HG02938 (cell line): ENCODE data around the gene NUB1.

Experiments used
- ATAC-seq: cut with Tn5 transposase; IDR thresholded peaks from one replicate; pipeline ENCODE4 v1.9.1; 2021; ENCODE audit warnings: mild to moderate bottlenecking, moderate library complexity; ENCODE audit not compliant: unreplicated experiment

NUB1 gene

GRCh38 chr7:151312831-151313809 lies 28.5 kb upstream of the NUB1 start:
- no peak for ATAC-seq

- no peak for ATAC-seq
Observed at GRCh38 chr7:151313857-151314256, 27.8 kb upstream of the NUB1 start.

GRCh38 chr7:151314401-151314800 lies 27.2 kb upstream of the NUB1 start:
- no peak for ATAC-seq

DNA sequence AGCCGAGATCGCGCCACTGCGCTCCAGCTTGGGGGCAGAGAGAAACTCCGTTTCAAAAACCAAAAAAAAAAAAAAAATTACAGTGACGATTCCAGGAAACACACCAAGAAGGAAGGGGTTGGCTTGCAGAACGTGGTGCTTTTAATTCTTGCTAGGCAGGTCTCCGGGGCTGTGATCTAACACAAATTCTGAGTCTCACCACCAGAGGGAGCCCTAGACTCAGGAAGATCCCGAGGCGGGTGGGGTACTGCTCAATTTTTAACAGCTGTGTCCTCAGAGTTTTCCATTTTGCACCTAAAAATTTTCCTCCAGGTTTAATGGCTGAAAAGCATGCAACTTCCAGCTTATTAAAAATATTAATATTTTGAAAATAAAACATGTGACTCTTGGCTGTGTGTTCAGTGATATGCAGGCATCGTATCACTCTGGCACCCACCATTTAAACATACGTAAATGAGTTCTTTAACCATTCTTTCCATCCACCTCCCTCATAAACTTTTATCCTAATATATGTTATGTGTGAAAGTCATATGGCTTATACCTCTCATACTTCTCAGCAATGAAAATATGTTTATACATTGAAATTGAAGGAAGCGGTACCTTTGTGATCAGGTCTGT lies 26.5 kb upstream of the NUB1 start:
- ATAC-seq = no peak

DNA sequence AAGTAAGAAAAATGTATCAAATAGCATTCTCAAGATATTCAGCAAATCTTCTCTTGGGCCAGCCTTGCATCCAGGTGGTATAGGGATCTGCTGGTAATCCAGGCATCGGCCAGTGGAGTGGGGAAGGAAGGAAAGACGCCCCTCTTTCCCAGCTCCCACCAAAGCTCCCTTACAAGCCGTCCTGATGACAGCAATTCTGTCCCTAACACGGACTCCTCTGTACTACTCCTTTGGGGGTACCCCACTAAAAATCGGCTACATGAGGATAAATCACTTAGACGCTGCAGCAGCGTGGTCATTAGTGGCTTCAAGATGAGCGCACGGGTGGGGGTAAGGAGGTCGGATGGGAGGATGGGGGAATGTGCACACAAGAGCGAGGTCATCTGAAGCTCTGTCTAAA lies 24.7 kb upstream of the NUB1 start:
- no peak for ATAC-seq

- no peak for ATAC-seq
Observed at GRCh38 chr7:151317936-151318335, 23.7 kb upstream of the NUB1 start.

DNA sequence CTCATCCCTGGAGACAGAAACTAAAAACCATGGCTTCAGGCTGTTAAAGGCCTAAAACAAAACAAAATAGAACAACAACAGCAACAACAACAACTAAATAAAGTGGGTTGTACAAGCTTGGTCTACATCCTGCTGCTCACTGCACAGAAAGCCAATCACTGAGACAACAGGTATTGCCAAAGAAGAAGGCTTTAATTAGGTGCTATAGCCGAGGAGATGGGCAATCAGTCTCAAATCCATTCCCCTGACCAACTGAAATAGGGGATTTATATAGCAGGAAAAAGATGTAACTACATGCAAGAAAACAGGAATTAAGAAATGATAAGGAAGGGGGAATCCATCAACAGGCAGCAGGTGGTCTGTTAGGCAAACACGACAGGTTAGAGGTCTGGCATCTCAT lies 22.4 kb upstream of the NUB1 start:
- no peak for ATAC-seq

DNA sequence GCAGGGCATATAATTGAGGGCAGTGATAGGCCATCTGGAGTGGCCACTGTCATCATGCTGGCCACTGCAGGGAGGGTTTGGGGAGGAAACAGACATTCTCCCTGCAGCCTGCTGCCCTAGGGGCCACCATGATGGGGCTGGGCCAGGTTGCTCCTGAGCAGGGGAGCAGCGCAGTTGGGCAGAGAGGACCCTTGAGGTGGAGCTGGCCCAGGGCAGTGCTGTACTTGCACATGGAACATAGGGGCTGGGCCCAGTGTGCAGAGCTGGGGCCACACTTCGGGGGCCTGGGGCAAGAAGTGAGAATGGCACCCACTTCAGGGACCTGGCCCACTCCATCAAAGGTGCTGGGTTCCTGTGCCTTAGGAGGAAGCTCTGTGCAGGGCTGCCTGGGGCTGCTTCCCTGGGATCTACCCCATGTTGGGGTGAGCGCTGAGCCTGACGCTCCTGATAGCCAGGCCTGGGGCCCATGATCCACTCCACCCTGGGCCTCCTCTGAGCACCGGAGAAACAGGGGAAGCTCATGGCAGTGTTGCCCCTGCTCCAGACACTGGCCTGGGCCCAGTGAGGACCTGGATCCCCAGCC lies 21.3 kb upstream of the NUB1 start:
- no peak for ATAC-seq

DNA sequence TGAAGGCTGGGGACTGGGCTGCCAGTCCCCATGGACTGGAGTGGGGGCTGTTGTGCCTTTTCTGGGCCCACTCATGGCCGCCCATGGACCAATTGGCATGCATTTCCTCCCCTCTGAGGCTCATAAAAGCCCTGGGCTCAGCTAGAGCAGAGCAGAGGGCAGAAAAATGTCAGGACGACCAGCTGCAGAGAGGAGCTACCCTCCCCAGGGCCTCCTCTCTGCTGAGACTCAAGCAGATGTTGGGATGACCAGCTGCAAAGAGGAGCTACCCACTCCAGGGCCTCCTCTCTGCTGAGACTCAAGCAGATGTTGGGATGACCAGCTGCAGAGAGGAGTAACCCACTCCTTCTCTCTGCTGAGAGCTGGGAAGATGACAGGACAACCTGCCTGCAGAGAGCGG lies 20.3 kb upstream of the NUB1 start:
- ATAC-seq = no peak

DNA sequence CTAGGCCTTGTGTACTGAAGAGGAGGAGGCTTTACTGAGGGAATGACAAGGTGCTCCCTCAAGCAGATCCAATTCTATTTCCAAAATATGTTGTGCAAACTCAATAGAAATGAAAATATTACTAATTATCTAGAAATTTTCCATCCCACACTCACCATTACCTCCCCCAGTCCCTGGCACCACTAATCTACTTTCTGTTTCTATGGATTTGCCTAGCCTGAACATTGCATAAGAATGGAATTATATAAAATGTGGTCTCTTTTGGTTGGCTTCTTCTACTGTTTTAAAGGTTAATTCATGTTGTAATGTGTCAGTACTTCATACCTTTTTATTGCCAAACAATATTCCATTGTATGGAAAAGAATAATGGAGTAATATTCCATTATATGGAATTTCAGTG lies 18.7 kb upstream of the NUB1 start:
- ATAC-seq = no peak

GRCh38 chr7:151327022-151327421 lies 14.6 kb upstream of the NUB1 start:
- no peak for ATAC-seq

- ATAC-seq = no peak
Observed at GRCh38 chr7:151327659-151328058, 14.0 kb upstream of the NUB1 start.

DNA sequence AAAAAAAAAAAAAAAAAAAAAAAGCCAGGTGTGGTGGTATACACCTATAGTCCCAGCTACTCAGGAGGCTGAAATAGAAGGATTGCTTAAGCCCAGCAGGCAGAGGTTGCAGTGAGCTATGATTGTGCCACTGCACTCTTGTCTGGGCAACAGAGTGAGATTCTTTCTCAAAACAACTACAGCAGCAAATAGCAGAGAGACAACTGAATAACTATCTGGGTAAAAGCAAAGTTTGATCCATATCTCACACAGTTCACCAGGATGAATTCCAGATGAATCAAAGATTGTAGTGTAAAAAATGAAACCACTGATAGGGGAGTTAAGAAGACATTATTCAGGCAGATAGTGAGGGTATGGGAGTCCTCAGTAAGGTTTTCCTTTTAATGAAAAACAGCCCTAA lies 11.4 kb upstream of the NUB1 start:
- ATAC-seq = no peak

DNA sequence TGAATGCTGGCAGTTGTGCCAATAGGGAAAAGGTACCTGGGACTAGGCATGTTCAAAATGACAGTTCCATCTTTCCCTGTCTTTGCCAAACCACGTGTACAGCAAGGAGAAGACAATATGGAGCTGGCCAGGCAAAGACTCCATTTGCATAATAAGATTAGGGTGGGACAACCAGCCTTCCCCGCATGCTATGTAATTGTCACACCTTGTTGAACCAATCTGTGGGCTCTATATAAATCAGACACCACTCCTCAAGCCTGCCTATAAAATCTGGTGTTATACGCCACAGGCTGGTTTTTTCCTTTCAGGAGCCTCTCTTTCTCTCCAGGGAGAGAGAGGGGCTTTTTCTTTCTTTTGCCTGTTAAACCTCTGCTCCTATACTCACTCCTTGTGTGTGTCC lies 11.0 kb upstream of the NUB1 start:
- ATAC-seq = no peak

DNA sequence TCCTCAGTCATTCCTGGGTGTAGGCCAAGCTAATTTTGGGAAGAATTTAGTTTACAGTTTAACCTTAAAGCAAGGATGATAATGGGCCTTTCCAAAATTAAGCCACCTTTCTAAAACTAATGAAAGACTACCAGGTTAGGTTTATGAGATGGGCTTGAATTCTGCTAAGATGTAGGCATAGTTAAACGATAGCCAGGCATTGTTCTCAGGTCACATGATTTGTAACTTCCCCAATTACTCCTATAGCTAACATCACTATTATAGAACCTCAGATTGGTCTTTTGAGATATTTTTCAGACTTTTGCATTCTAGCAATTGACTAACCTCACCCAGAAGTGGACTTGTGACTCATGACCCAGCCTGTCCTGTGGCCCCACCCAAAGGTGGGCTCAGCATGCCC lies 7.0 kb upstream of the NUB1 start:
- no peak for ATAC-seq

- no peak for ATAC-seq
Observed at GRCh38 chr7:151336027-151336708, 5.4 kb upstream of the NUB1 start.

- no peak for ATAC-seq
Observed at GRCh38 chr7:151337346-151337745, 4.3 kb upstream of the NUB1 start.

DNA sequence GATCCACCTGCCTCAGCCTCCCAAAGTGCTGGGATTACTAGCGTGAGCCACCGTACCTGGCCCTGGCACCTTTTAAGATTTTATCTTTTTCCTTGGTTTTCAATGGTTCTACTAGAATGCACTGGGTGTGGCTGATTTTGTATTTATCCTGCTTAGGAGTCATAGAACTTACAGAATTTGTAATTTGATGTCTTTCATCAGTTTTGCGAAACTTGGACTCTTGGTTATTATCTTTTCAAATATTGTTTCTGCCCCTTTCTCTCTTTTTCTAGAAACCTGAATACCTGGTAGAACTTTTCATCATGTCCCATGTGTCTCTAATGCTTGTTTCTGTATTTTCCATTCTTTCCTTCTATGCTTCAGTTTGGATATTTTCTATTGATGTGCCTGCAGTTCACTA lies 2.8 kb upstream of the NUB1 start:
- ATAC-seq = no peak

GRCh38 chr7:151339651-151340382 lies 1.8 kb upstream of the NUB1 start:
- ATAC-seq = peak; percentile 48

DNA sequence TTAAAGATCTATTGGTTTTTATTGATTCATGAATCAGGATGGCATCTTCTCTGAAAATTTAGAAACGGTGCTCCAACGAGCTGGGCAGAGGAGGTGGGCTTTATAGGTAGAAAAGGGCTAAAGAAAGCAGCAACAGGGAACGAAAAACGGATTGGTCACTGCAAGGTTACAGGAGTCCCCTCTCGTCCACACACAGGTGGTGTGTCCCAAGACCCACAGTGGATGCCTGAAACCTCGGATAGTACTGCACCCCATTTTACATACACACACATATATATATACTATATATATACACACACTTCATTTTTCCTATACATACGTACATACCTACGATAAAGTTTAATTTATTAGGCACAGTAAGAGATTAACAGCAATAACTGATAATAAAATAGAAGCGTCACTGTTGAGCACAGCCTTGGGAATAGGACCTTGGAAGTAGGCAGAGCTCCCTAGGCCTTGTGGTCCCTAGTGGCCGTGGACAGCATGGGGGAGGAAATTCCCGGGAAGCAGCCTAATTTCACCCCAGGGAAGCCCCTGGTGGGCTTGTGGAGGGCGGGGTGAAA lies 737 bp upstream of the NUB1 start:
- no peak for ATAC-seq
